Spleen (tissue), 11 donors: ENCODE data around the gene RAC2. TPM values are rescaled to one million over a fixed set of nuclear protein-coding genes. Genes with fewer than 3 reads are reported as not detected.

Experiments
- DNase-seq: peaks from one replicate; pipeline ENCODE4 v3.0.0-alpha.2; 2020
- H3K27ac ChIP-seq, 8 donors: fragments of 200-600 bp; sonication (generic) in 7 of 8; 1 replicate in 4 of 8; 2 replicates in 4 of 8; pipeline versions ENCODE4 v1.5.0 to v1.8.0; 2016 to 2021; ENCODE audit warnings: inconsistent platforms in 4 of 8, mild to moderate bottlenecking in 4 of 8, moderate library complexity in 1 of 8
- H3K27me3 ChIP-seq, 7 donors: fragments of 200-600 bp; sonication (generic) in 6 of 7; replicated peaks in 1 of 7; 1 replicate in 4 of 7; 2 replicates in 3 of 7; pipeline versions ENCODE4 v1.5.0 to v1.8.0; 2016 to 2021; ENCODE audit warnings: inconsistent platforms in 3 of 7, mild to moderate bottlenecking in 1 of 7
- H3K36me3 ChIP-seq, 6 donors: fragments of 200-600 bp; sonication (generic) in 5 of 6; 1 replicate in 4 of 6; 2 replicates in 2 of 6; pipeline versions ENCODE4 v1.5.0 to v1.8.0; 2016 to 2021; ENCODE audit warnings: inconsistent platforms in 2 of 6
- H3K4me1 ChIP-seq, 6 donors: fragments of 200-600 bp; sonication (generic) in 5 of 6; 1 replicate in 3 of 6; 2 replicates in 3 of 6; pipeline versions ENCODE4 v1.5.0 to v1.8.0; 2016 to 2021; ENCODE audit warnings: inconsistent platforms in 3 of 6
- H3K4me3 ChIP-seq, 8 donors: fragments of 200-600 bp; sonication (generic) in 7 of 8; 1 replicate in 4 of 8; 2 replicates in 4 of 8; pipeline versions ENCODE4 v1.5.0 to v1.8.0; 2016 to 2021; ENCODE audit warnings: inconsistent platforms in 4 of 8, mild to moderate bottlenecking in 4 of 8, moderate library complexity in 2 of 8
- H3K9me3 ChIP-seq, 8 donors: fragments of 200-600 bp; sonication (generic) in 7 of 8; 1 replicate in 4 of 8; 2 replicates in 4 of 8; pipeline versions ENCODE4 v1.5.0 to v1.8.0; 2016 to 2021; ENCODE audit warnings: inconsistent platforms in 4 of 8
- POLR2A ChIP-seq, 3 donors: fragments of 450-650 bp; IDR thresholded peaks; one replicate each; pipeline ENCODE4 v1.5.1; 2017; ENCODE audit warnings: antibody characterized with exemption in 3 of 3, mild to moderate bottlenecking in 1 of 3
- POLR2AphosphoS5 ChIP-seq, 3 donors: sonication (generic); formaldehyde crosslinking; IDR thresholded peaks; one replicate each; pipeline ENCODE4 v1.5.1; 2017; ENCODE audit warnings: antibody characterized with exemption in 3 of 3
- WGBS, 5 donors: extraction: QIAGEN DNeasy Blood & Tissue Kit in 3 of 5; methylation state at CpG; one replicate each; pipeline versions ENCODE4 v1.1.5 to v1.1.7; 2013 to 2018; 5-methylcytosine and 5-hydroxymethylcytosine counted together
- intact Hi-C: fragments of 100-400 bp; cut with DNase I; formaldehyde crosslinking; loops from one replicate; pipeline ENCODE4 v1.15.0; 2023; ENCODE audit warnings: low total_unique reads
- polyA plus RNA-seq, 3 donors: library from polyadenylated mRNA; stranded (reverse); fragments of 200-250 nt; gene quantifications; one replicate each; pipeline ENCODE4 v1.2.1, GENCODE V29; 2013
- total RNA-seq, 7 donors: library from RNA; depleted of rRNA in 3 of 7; stranded (reverse); fragments of >200 nt in 3 of 7; fragmentation: NEBNext Ultra II Directional in 4 of 7; extraction: Animal tissue kit (Norgen Biotek cat#: 25700) in 4 of 7; gene quantifications; one replicate each; pipeline versions ENCODE4 v1.1.0 to v1.2.1, GENCODE V29; 2016 to 2021
- TF ChIP-seq, protein P1 (sequence below), 11 experiments: fragments of 200-600 bp in 7 of 11; fragments of 450-650 bp in 4 of 11; sonication (generic) in 4 of 11; IDR thresholded peaks in 8 of 11; conservative IDR thresholded peaks in 3 of 11; 1 replicate in 7 of 11; 2 replicates in 4 of 11; pipeline versions ENCODE4 v1.4.0 to v1.8.0; 2016 to 2021; ENCODE audit warnings: antibody characterized with exemption in 11 of 11, inconsistent platforms in 4 of 11, mild to moderate bottlenecking in 1 of 11
- donor health status: healthy with polysubstance abuse.
- donor health status: DM: no; HTN: no; CAD: no; lungs with moderate emphysema.
- donor health status: DM: no; HTN: no; CAD: no.
- donor health status: Bipolar disorder and iron deficiency.
- donor health status: healthy.
- donor health status: DM: no; HTN: no; CAD: no.
- donor health status: DM: yes; HTN: yes; CAD: no.

The RAC2 gene
- total and polyA plus RNA-seq, 10 donors = 270 to 493 (median 393) TPM

GRCh38 chr22:37283393-37283937 lies 39.4 kb upstream of the RAC2 start:
- TF ChIP-seq, protein P1, sequence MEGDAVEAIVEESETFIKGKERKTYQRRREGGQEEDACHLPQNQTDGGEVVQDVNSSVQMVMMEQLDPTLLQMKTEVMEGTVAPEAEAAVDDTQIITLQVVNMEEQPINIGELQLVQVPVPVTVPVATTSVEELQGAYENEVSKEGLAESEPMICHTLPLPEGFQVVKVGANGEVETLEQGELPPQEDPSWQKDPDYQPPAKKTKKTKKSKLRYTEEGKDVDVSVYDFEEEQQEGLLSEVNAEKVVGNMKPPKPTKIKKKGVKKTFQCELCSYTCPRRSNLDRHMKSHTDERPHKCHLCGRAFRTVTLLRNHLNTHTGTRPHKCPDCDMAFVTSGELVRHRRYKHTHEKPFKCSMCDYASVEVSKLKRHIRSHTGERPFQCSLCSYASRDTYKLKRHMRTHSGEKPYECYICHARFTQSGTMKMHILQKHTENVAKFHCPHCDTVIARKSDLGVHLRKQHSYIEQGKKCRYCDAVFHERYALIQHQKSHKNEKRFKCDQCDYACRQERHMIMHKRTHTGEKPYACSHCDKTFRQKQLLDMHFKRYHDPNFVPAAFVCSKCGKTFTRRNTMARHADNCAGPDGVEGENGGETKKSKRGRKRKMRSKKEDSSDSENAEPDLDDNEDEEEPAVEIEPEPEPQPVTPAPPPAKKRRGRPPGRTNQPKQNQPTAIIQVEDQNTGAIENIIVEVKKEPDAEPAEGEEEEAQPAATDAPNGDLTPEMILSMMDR (IDR thresholded peaks at IDR 0.05 in 8 of 11, conservative IDR thresholded peaks at IDR 0.05 in 3 of 11) = peak in 6 of 11 experiments; percentile 16 to 68 (median 51)
- no peak for TF ChIP-seq POLR2AphosphoS5 (IDR thresholded peaks at IDR 0.05)
- Histone ChIP-seq H3K9me3 (no peaks in the 10 kb centered on the region), H3K27ac (peak overlapping the region; percentile 58 to 95 (median 90)), H3K27me3 (peaks cover 0 to 6% (median 0%) of the 10 kb centered on the region in 7 donors), H3K36me3 (peaks cover 0 to 31% (median 13%) of the 10 kb centered on the region in 6 donors), H3K4me3 (peak overlapping the region; percentile 44 to 79 (median 65)), H3K4me1 (peaks cover 13 to 100% (median 69%) of the 10 kb centered on the region in 6 donors)
- intact Hi-C loops = no loop called here
- peak; percentile 90 for DNase-seq
- 21 to 42% (median 36%) methylated on average over 5 to 8 of the region's 8 CpGs for WGBS, 5 donors

GRCh38 chr22:37282385-37282677 lies 38.3 kb upstream of the RAC2 start, which contains the start of gene CYTH4:
Gene CYTH4, plus strand, starts transcription at chr22:37282508. Its CDS starts 62 bp downstream, at chr22:37282570.
- TF ChIP-seq, protein P1 (IDR thresholded peaks at IDR 0.05 in 8 of 11, conservative IDR thresholded peaks at IDR 0.05 in 3 of 11) = no peak
- peak in 1 of 3 donors; percentile 53 for TF ChIP-seq POLR2A (IDR thresholded peaks at IDR 0.05)
- peak; percentile 93 to 97 (median 96) for TF ChIP-seq POLR2AphosphoS5 (IDR thresholded peaks at IDR 0.05)
- intact Hi-C loops = no loop called here
- Histone ChIP-seq H3K27me3 (peaks cover 0 to 6% (median 0%) of the 10 kb centered on the region in 7 donors), H3K4me3 (peak within 1 kb of the TSS; percentile 44 to 79 (median 65)), H3K36me3 (peaks cover 0 to 20% (median 7%) of the 10 kb centered on the region in 6 donors), H3K27ac (peak within 1 kb of the TSS; percentile 58 to 95 (median 90)), H3K9me3 (no peaks in the 10 kb centered on the region), H3K4me1 (peaks cover 13 to 100% (median 64%) of the 10 kb centered on the region in 6 donors)
- 4 to 19% (median 6%) methylated on average over 9 to 12 of the region's 12 CpGs for WGBS, 5 donors
- DNase-seq = peak; percentile 98

DNA sequence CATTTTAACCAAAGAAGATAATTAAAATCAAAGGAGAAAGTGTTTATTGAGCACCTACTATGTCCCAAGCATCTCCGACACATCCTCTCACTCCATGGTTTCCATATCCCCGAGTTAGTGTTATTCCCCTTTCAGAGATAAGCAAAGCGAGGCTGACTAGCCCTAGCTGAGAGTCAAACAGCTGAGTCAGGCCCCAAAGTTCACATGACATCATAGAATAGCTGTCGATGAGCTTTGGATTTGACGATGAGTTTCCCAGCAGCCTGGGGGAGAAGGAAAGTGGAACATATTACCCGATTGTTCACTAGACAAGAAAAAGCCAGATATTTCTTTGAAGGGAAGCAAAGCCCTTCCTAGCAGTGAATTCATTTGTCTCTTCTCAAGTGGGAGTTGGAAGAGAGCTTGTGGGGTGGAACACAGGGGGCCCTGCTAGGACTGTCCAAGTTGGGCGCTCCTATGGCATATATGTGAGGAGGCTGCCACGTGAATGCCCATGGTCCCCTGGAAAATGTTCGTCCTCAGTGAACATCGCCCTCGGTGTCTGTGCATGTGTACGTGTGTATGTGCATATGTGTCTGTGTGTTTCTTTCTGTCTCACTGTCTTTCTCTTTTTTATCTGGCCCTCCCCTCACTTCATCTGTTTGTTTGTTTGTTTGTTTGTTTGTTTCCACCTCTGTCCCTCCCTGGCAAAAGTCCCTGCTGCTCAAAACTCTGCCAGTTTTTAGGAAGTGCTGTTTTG lies 37.7 kb upstream of the RAC2 start:
- Histone ChIP-seq H3K27me3 (peaks cover 0 to 6% (median 0%) of the 10 kb centered on the region in 7 donors), H3K27ac (peak overlapping the region; percentile 58 to 95 (median 90)), H3K4me1 (peaks cover 13 to 99% (median 61%) of the 10 kb centered on the region in 6 donors), H3K4me3 (peak overlapping the region; percentile 44 to 79 (median 65)), H3K9me3 (no peaks in the 10 kb centered on the region), H3K36me3 (peaks cover 0 to 15% (median 5%) of the 10 kb centered on the region in 6 donors)
- intact Hi-C loops = no loop called here
- no peak for TF ChIP-seq POLR2AphosphoS5 (IDR thresholded peaks at IDR 0.05)
- TF ChIP-seq, protein P1 (IDR thresholded peaks at IDR 0.05 in 8 of 11, conservative IDR thresholded peaks at IDR 0.05 in 3 of 11) = no peak
- DNase-seq = no peak
- WGBS, 5 donors = 51 to 60% (median 56%) methylated on average over 12 of the region's 12 CpGs

GRCh38 chr22:37281195-37281594 lies 37.1 kb upstream of the RAC2 start:
- WGBS, 5 donors = 81 to 98% (median 85%) methylated on average over 7 of the region's 7 CpGs
- intact Hi-C loops = no loop called here
- Histone ChIP-seq H3K36me3 (peaks cover 0 to 9% (median 3%) of the 10 kb centered on the region in 6 donors), H3K4me3 (no peak overlapping the region), H3K4me1 (peaks cover 13 to 99% (median 57%) of the 10 kb centered on the region in 6 donors), H3K9me3 (no peaks in the 10 kb centered on the region), H3K27me3 (peaks cover 0 to 6% (median 0%) of the 10 kb centered on the region in 7 donors), H3K27ac (peak overlapping the region in 4 of 8 donors; percentile 91 to 95 (median 94))
- no peak for DNase-seq
- no peak for TF ChIP-seq POLR2A (IDR thresholded peaks at IDR 0.05)
- TF ChIP-seq POLR2AphosphoS5 (IDR thresholded peaks at IDR 0.05) = no peak
- TF ChIP-seq, protein P1 (IDR thresholded peaks at IDR 0.05 in 8 of 11, conservative IDR thresholded peaks at IDR 0.05 in 3 of 11) = no peak
